Fibroblast of villous mesenchyme (primary cell): ENCODE results near the gene CDK19. TPM values are rescaled to one million over a fixed set of nuclear protein-coding genes. Genes with fewer than 3 reads are reported as not detected.
A peak's percentile ranks its signal among the peaks of the same experiment; 100 is the strongest.

Experiments
- DNase-seq: peaks from one replicate; pipeline ENCODE4 v3.0.0-alpha.2; 2010; ENCODE audit warnings: low read depth
- H3K4me3 ChIP-seq: 2 replicates; pipeline ENCODE4 v1.5.1; 2011; ENCODE audit warnings: low read depth, mild to moderate bottlenecking, low read length
- total RNA-seq: library from RNA; depleted of rRNA; stranded (reverse); fragments of >200 nt; gene quantifications from 2 replicates; pipeline ENCODE4 v1.2.3, GENCODE V29; 2012
- TF ChIP-seq, protein P1 (sequence below): IDR thresholded peaks from 2 replicates; pipeline ENCODE4 v1.5.1; 2012; ENCODE audit warnings: low read depth, mild to moderate bottlenecking, low read length; ENCODE audit not compliant: insufficient read depth

The CDK19 gene
- total RNA-seq, 1 donor = 9.9 TPM

DNA sequence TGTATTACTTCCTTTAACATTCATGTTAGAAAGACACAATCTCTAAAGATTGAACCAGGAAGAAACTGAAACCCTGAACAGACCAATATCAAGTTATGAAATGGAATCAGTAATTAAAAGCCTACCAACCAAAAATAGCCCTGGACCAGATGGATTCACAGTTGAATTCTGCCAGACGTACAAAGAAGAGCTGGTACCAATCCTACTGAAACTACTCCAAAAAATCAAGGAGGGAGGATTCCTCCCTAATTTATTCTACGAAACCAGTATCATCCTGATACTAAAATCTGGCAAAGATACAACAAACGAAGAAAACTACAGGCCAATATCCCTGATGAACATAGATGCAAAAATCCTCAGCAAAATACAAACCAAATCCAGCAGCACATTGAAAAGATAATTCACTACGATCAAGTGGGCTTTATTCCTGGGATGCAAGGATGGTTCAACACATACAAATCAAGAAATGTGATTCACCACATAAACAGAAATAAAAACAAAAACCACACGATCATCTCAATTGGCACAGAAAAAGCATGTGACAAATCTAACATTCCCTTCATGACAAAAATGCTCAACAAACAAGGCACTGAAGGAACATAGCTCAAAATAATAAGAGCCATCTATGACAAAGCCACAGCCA lies 15.0 kb downstream of the CDK19 start:
- no peak for DNase-seq
- TF ChIP-seq, protein P1, sequence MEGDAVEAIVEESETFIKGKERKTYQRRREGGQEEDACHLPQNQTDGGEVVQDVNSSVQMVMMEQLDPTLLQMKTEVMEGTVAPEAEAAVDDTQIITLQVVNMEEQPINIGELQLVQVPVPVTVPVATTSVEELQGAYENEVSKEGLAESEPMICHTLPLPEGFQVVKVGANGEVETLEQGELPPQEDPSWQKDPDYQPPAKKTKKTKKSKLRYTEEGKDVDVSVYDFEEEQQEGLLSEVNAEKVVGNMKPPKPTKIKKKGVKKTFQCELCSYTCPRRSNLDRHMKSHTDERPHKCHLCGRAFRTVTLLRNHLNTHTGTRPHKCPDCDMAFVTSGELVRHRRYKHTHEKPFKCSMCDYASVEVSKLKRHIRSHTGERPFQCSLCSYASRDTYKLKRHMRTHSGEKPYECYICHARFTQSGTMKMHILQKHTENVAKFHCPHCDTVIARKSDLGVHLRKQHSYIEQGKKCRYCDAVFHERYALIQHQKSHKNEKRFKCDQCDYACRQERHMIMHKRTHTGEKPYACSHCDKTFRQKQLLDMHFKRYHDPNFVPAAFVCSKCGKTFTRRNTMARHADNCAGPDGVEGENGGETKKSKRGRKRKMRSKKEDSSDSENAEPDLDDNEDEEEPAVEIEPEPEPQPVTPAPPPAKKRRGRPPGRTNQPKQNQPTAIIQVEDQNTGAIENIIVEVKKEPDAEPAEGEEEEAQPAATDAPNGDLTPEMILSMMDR = no peak
- H3K4me3 ChIP-seq = no peak overlapping the region

DNA sequence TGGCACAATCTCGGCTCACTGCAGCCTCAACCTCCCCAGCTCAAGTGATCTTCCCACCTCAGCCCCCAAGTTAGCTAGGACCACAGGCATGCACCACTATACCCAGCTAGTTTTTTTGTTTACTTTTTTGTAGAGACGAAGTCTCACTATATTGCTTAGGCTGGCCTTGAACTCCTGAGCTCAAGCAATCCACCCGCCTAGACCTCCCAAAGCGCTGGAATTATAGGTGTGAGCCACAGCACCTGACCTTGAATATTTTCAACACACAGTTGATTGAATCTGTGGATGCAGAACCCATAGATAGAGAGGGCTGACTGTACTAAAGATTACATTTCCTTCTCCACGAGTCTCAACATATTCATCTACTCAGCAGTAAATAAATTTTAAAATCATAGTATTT lies 15.6 kb downstream of the CDK19 start:
- no peak overlapping the region for H3K4me3 ChIP-seq
- TF ChIP-seq, protein P1 = no peak
- no peak for DNase-seq

DNA sequence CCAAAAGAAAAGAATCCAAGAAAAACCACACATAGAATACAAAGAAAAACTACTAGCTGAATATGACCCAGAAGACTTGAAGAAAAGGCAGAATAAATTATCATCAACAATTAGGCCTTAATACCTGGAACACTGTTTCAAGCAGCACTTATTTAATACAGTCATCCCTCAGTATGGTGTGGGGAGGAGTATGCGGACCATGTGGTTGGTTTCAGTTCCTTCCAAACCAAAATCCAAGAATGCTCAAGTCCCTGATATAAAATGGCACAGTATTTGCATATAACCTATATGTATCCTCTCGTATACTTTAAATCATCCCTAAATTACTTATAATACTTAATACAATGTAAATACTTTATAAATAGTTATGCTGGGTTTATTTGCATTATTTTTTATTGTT lies 16.1 kb downstream of the CDK19 start:
- TF ChIP-seq, protein P1 = no peak
- H3K4me3 ChIP-seq = no peak overlapping the region
- DNase-seq = no peak

DNA sequence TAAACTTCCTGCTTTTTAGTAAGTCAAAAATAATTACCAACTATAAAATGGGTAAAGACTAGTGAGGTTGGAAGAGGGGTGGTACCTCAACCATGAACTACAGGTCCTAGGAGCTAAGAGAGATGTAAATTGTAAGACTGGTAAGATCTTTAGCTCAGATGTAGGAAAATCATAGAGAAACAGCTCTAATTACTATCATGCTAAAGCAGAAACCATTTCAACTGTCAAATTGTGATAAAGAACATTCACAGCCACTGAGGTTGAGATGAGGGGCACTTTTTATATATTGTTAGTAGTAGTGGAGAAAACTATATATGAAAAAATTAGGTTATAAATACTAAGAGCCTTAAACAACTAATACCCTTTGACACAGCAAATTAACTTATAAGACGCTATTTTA lies 20.0 kb downstream of the CDK19 start:
- DNase-seq = no peak
- H3K4me3 ChIP-seq = no peak overlapping the region
- TF ChIP-seq, protein P1 = no peak

DNA sequence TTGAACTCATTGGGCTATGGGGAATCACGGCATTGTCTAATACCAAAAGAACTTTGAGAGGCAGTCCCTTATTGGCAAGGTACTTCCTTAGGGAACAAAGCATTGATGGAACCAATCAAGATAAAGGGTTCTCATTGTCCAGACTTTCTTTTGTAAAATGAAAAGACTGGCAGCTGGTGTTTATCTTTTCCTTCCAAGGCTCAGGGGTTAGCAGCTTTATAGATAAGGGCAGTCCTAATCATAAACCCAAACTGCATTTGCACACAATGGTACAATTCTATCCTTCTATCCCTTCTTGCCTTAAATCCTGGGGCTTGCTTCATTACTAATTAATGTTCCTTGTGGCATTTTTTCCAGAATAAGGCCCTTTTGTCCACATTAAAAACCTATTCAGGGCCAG lies 28.6 kb downstream of the CDK19 start:
- DNase-seq = no peak
- no peak overlapping the region for H3K4me3 ChIP-seq
- TF ChIP-seq, protein P1 = no peak

DNA sequence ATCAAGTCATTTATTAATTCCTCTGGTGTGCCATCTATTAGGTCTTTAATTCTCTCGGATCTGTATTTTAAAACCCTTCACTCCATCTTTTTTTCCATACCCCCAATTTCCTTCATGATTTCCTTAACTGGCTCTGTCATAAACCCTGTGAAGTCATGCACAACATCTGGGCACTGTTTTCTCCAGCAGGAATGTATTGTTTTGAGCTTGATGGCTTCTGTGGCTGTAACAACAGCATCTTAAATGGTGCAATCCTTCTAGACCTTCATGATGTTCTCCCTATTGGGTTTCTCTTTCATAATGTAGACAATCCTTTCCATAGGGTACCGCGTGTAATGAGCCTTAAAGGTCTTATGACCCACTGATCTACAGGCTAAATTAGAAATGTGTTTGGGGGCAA lies 29.0 kb downstream of the CDK19 start:
- TF ChIP-seq, protein P1 = no peak
- DNase-seq = peak; percentile 28

DNA sequence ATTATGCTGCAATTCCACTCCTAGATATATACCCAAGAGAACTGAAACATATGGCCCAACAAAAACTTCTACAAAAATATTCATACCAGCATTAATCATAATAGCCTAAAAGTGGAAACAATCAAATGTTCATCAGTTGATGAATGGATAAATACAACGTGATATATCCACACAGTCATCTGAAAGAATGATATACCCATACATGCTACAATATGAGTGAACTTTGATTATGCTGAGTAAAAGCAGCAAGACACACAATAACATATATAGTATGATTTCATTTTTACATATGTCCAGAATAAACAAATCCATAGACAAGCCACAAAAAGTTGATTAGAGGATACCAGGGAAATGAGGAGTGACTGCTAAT lies 30.7 kb downstream of the CDK19 start:
- TF ChIP-seq, protein P1 = no peak
- DNase-seq = no peak
- no peak overlapping the region for H3K4me3 ChIP-seq

More for the DNA sequence above, 29.0 kb downstream of the CDK19 start:
- H3K4me3 ChIP-seq = no peak overlapping the region
